CD14-positive monocyte (primary cell): ENCODE results near the gene APOL2. TPM values are rescaled to one million over a fixed set of nuclear protein-coding genes. Genes with fewer than 3 reads are reported as not detected.
A peak's percentile ranks its signal among the peaks of the same experiment; 100 is the strongest.
"Not testable (repeated sequence)": the region's sequence is repeated elsewhere in the genome, so short reads cannot be mapped to it uniquely, and the experiment has no call there.

Source experiments
- DNase-seq, 3 donors: peaks; one replicate each; pipeline ENCODE4 v3.0.0-alpha.2; 2011 to 2022
- H2AFZ ChIP-seq: 2 replicates; pipeline ENCODE4 v1.6.0; 2012; ENCODE audit warnings: mild to moderate bottlenecking, low read depth, low read length, inconsistent platforms; ENCODE audit not compliant: insufficient read depth, poor library complexity, severe bottlenecking
- H3K27ac ChIP-seq, 2 donors: 1 replicate in 1 of 2; 2 replicates in 1 of 2; pipeline ENCODE4 v1.5.1; 2012 to 2013; ENCODE audit warnings: low read length in 2 of 2, control low read depth in 1 of 2, inconsistent platforms in 1 of 2, low read depth in 1 of 2, mild to moderate bottlenecking in 1 of 2
- H3K27me3 ChIP-seq, 2 donors: one replicate each; pipeline versions ENCODE4 v1.6.0 to v1.6.1; 2011 to 2013; ENCODE audit warnings: low read length in 2 of 2; ENCODE audit not compliant: control insufficient read depth in 2 of 2, insufficient read depth in 2 of 2
- H3K36me3 ChIP-seq, 2 donors: replicated peaks in 1 of 2; 1 replicate in 1 of 2; 2 replicates in 1 of 2; pipeline versions ENCODE4 v1.5.1 to v1.6.1; 2012 to 2013; ENCODE audit warnings: low read length in 2 of 2, control low read depth in 1 of 2, inconsistent platforms in 1 of 2, mild to moderate bottlenecking in 1 of 2; ENCODE audit not compliant: insufficient read depth in 2 of 2, control insufficient read depth in 1 of 2
- H3K4me1 ChIP-seq, 2 donors: 1 replicate in 1 of 2; 2 replicates in 1 of 2; pipeline versions ENCODE4 v1.5.1 to v1.6.1; 2012 to 2013; ENCODE audit warnings: low read length in 2 of 2, control low read depth in 1 of 2, inconsistent platforms in 1 of 2, mild to moderate bottlenecking in 1 of 2, moderate library complexity in 1 of 2; ENCODE audit not compliant: insufficient read depth in 2 of 2, control insufficient read depth in 1 of 2
- H3K4me2 ChIP-seq: replicated peaks from 2 replicates; pipeline ENCODE3; 2012; ENCODE audit warnings: low read length, moderate library complexity, mild to moderate bottlenecking; ENCODE audit not compliant: poor library complexity, severe bottlenecking; ENCODE audit errors: extremely low read depth
- H3K4me3 ChIP-seq, 3 experiments: fragments of 200-600 bp in 1 of 3; sonication (generic) in 1 of 3; replicated peaks in 1 of 3; 1 replicate in 2 of 3; 2 replicates in 1 of 3; pipeline ENCODE4 v1.5.1; 2011 to 2013; ENCODE audit warnings: low read length in 3 of 3, mild to moderate bottlenecking in 3 of 3, control low read depth in 2 of 3, low read depth in 2 of 3, inconsistent platforms in 1 of 3, moderate library complexity in 1 of 3
- H3K79me2 ChIP-seq: 2 replicates; pipeline ENCODE4 v1.6.0; 2012; ENCODE audit warnings: mild to moderate bottlenecking, control low read depth, inconsistent platforms, low read length, moderate library complexity; ENCODE audit not compliant: insufficient read depth
- H3K9ac ChIP-seq: 2 replicates; pipeline ENCODE4 v1.6.0; 2017; ENCODE audit warnings: low read length, mild to moderate bottlenecking; ENCODE audit not compliant: insufficient read depth, poor library complexity, severe bottlenecking
- H3K9me3 ChIP-seq, 2 donors: replicated peaks in 1 of 2; 1 replicate in 1 of 2; 2 replicates in 1 of 2; pipeline versions ENCODE4 v1.5.1 to v1.6.1; 2012 to 2013; ENCODE audit warnings: low read length in 2 of 2, control low read depth in 1 of 2; ENCODE audit not compliant: control insufficient read depth in 1 of 2, insufficient read depth in 1 of 2
- H4K20me1 ChIP-seq: 2 replicates; pipeline ENCODE4 v1.6.0; 2012; ENCODE audit warnings: mild to moderate bottlenecking, low read length, control low read depth, moderate library complexity; ENCODE audit not compliant: insufficient read depth
- H3K27ac Mint-ChIP-seq, 7 donors: one replicate each; pipeline ENCODE4 v1.8.0; 2020; ENCODE audit warnings: mild to moderate bottlenecking in 7 of 7, mixed read lengths in 7 of 7, moderate library complexity in 6 of 7, inconsistent platforms in 2 of 7
- H3K27me3 Mint-ChIP-seq, 3 donors: one replicate each; pipeline ENCODE4 v1.8.0; 2021 to 2022; ENCODE audit warnings: low read depth in 3 of 3, mild to moderate bottlenecking in 3 of 3, mixed read lengths in 3 of 3, moderate library complexity in 3 of 3, inconsistent platforms in 1 of 3
- H3K36me3 Mint-ChIP-seq, 2 donors: one replicate each; pipeline ENCODE4 v1.8.0; 2020; ENCODE audit warnings: mixed read lengths in 2 of 2, inconsistent platforms in 1 of 2, mild to moderate bottlenecking in 1 of 2
- H3K4me1 Mint-ChIP-seq: one replicate; pipeline ENCODE4 v1.8.0; 2020; ENCODE audit warnings: mild to moderate bottlenecking, mixed read lengths
- H3K4me3 Mint-ChIP-seq, 2 donors: one replicate each; pipeline ENCODE4 v1.8.0; 2020; ENCODE audit warnings: mild to moderate bottlenecking in 2 of 2, mixed read lengths in 2 of 2, moderate library complexity in 1 of 2
- H3K9me3 Mint-ChIP-seq, 7 donors: one replicate each; pipeline ENCODE4 v1.8.0; 2020 to 2022; ENCODE audit warnings: mixed read lengths in 7 of 7, mild to moderate bottlenecking in 6 of 7, moderate library complexity in 6 of 7, inconsistent platforms in 2 of 7
- WGBS: methylation state at CpG from one replicate; pipeline ENCODE4 v1.1.5; 2013; ENCODE audit warnings: missing lambda C conversion rate; ENCODE audit not compliant: insufficient coverage; 5-methylcytosine and 5-hydroxymethylcytosine counted together
- intact Hi-C, 2 donors: fragments of 100-400 bp; cut with micrococcal nuclease; formaldehyde crosslinking; loops; one replicate each; pipeline versions ENCODE4 v1.15.0 to v1.15.1; 2023
- polyA plus RNA-seq, 3 donors: library from polyadenylated mRNA; depleted of rRNA in 1 of 3; unstranded in 2 of 3; stranded (reverse) in 1 of 3; fragments of 300-500 nt in 2 of 3; fragments of >200 nt in 1 of 3; fragmentation: Illumina TruSeq in 2 of 3; gene quantifications; 1 replicate in 2 of 3; 2 replicates in 1 of 3; pipeline ENCODE4 v1.2.3, GENCODE V29; 2012 to 2021
- TF ChIP-seq, protein P1 (sequence below): fragments of 200-600 bp; IDR thresholded peaks from one replicate; pipeline ENCODE4 v1.8.0; 2022; ENCODE audit warnings: antibody characterized with exemption, mild to moderate bottlenecking

The APOL2 gene
- polyA plus RNA-seq, 3 donors: 12.6 to 47.0 (median 13.2) TPM

DNA sequence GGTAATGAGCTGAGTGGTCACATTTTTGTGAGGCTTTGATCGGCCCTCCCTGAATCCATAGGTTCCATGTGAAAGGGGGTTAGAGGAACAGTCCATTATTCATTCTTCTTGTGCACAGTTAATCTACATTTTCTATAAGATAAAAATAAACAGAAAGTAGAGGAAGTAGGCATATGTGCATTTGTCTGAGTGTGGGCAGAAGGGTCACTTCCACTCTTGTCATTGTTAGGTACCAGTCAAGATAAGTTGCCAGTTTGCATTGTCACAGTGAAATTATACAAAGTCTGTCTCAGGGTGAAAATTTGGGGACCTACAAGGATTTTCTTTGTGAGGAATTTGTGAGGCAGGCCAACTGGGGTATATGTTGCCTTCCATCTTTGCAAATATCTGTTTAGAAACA lies 33.1 kb downstream of the APOL2 start:
- H3K9me3 ChIP-seq: peaks cover 0 to 3% of the 10 kb centered on the region in 2 donors
- no peak overlapping the region for H3K4me3 ChIP-seq
- Mint-ChIP-seq H3K4me3 (no peak overlapping the region), H3K27ac (peak overlapping the region in 1 of 7 donors; percentile 61), H3K36me3 (peaks cover 0 to 3% of the 10 kb centered on the region in 2 donors), H3K9me3 (peaks cover 0 to 15% (median 5%) of the 10 kb centered on the region in 7 donors), H3K27me3 (no peaks in the 10 kb centered on the region), H3K4me1 (peaks cover 63% of the 10 kb centered on the region)
- no peaks in the 10 kb centered on the region for H3K79me2 ChIP-seq
- no peak overlapping the region for H2AFZ ChIP-seq
- no peak for DNase-seq
- H3K36me3 ChIP-seq: no peaks in the 10 kb centered on the region
- H4K20me1 ChIP-seq: no peaks in the 10 kb centered on the region
- no peak overlapping the region for H3K27ac ChIP-seq
- peaks cover 50 to 61% of the 10 kb centered on the region in 2 donors for H3K4me1 ChIP-seq
- H3K4me2 ChIP-seq: no peak overlapping the region
- intact Hi-C loops: no loop called here
- H3K9ac ChIP-seq: no peak overlapping the region
- WGBS: no CpG with 5 or more reads among the region's 1 CpG
- H3K27me3 ChIP-seq: no peaks in the 10 kb centered on the region
- TF ChIP-seq, protein P1, sequence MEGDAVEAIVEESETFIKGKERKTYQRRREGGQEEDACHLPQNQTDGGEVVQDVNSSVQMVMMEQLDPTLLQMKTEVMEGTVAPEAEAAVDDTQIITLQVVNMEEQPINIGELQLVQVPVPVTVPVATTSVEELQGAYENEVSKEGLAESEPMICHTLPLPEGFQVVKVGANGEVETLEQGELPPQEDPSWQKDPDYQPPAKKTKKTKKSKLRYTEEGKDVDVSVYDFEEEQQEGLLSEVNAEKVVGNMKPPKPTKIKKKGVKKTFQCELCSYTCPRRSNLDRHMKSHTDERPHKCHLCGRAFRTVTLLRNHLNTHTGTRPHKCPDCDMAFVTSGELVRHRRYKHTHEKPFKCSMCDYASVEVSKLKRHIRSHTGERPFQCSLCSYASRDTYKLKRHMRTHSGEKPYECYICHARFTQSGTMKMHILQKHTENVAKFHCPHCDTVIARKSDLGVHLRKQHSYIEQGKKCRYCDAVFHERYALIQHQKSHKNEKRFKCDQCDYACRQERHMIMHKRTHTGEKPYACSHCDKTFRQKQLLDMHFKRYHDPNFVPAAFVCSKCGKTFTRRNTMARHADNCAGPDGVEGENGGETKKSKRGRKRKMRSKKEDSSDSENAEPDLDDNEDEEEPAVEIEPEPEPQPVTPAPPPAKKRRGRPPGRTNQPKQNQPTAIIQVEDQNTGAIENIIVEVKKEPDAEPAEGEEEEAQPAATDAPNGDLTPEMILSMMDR: no peak

DNA sequence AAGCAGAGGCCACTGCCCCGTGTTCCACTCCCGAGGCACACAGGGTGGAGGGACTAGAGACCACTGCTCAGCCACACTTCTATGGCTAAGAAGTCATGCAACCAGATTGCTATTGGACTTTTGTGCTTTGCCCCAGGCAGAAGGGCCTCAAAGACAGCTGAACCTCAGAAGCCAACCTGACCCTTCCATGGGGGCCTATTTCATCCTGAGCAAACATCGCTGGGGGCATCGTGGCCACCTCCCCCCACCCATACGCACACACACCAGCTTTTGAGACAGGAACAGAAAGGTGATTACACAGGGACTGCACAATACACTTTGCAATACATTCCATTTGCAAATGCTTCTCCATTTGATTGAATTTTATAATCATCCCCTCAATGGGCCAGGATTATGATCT lies 33.8 kb downstream of the APOL2 start:
- H3K4me3 Mint-ChIP-seq, H3K36me3 Mint-ChIP-seq, H3K4me3 ChIP-seq, H3K9ac ChIP-seq, intact Hi-C loops, H3K4me2 ChIP-seq, H4K20me1 ChIP-seq, H3K27ac ChIP-seq, H3K27me3 Mint-ChIP-seq, H2AFZ ChIP-seq, H3K79me2 ChIP-seq, H3K27me3 ChIP-seq, H3K9me3 ChIP-seq, DNase-seq, H3K36me3 ChIP-seq: not testable (repeated sequence)
- Mint-ChIP-seq H3K4me1 (peaks cover 61% of the 10 kb centered on the region), H3K27ac (peak overlapping the region in 1 of 7 donors; percentile 23), H3K9me3 (peaks cover 0 to 12% (median 5%) of the 10 kb centered on the region in 7 donors)
- peaks cover 44 to 56% of the 10 kb centered on the region in 2 donors for H3K4me1 ChIP-seq
- 89% methylated on average over 5 of the region's 5 CpGs for WGBS
